Activated CD4-positive, alpha-beta T cell treated with anti-CD3 and anti-CD28 coated beads, Interleukin-2, amount 50 U/mL, for 48 hours (primary cell): Measurements from ENCODE around the gene PFKP.
"Not testable (repeated sequence)": the region's sequence is repeated elsewhere in the genome, so short reads cannot be mapped to it uniquely, and the experiment has no call there.

Source experiments
- DNase-seq, 2 experiments: peaks; one replicate each; pipeline ENCODE4 v3.0.0-alpha.2; 2020

Gene PFKP

DNA sequence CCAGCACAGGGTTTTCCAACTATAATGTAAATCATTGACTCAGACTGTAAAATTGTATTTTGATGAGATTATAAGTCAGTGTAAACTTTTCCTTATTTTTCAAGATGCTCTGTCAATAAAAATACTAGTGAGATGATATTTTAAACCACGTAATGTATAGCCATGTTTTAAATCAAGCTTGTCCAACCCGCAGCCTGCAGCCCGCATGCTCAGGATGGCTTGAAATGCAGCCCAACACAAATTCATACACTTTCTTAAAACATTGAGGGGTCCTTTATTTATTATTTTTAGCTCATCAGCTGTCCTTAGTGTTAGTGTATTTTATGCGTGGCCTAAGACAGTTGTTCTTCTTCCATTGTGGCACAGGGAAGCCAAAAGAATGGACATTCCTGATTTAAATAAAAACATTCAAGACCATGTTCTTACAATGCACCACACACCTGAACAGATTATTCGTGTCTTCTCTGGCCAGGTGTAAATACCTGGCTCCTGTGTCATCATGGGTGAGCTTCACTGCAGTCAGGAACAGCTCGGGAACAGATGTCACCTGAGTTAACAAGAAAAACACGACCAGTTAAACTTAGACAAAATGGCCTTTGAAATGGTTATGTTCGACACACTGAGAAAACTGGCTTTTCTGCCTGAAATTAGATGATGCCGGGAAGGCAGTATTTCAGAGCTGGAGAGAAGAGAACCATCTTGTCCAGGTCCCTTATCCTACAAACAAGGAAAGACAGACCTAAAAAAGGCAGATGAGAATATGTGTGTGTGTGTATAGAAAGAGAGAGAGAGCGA, 99.3 kb downstream of the PFKP start:
- DNase-seq = no peak

- DNase-seq = no peak
Observed at GRCh38 chr10:3167611-3168330, 100.4 kb downstream of the PFKP start.

- no peak for DNase-seq
Observed at GRCh38 chr10:3169271-3169670, 101.9 kb downstream of the PFKP start.

- DNase-seq = no peak
Observed at GRCh38 chr10:3169673-3170072, 102.3 kb downstream of the PFKP start.

- not testable (repeated sequence) for DNase-seq
Observed at GRCh38 chr10:3171488-3171887, 104.1 kb downstream of the PFKP start.

DNA sequence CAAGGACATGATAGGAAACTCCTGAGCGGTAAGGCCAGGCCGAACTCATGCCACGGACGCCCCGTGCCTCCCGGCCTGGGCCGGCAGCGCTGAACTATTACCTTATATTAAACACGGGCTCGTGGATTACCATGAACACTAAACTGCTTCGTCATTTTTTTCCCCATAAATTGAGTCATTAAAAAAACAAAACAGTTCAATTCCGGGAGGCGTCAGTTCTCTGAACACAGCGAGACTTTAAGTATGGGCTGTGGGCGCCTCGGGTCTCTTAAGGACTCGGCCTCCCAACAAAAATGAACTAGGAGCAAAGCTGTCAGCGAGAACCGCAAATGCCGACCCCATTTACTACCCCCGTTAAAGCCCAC, 104.7 kb downstream of the PFKP start:
- DNase-seq = peak; percentile 52 to 55

DNA sequence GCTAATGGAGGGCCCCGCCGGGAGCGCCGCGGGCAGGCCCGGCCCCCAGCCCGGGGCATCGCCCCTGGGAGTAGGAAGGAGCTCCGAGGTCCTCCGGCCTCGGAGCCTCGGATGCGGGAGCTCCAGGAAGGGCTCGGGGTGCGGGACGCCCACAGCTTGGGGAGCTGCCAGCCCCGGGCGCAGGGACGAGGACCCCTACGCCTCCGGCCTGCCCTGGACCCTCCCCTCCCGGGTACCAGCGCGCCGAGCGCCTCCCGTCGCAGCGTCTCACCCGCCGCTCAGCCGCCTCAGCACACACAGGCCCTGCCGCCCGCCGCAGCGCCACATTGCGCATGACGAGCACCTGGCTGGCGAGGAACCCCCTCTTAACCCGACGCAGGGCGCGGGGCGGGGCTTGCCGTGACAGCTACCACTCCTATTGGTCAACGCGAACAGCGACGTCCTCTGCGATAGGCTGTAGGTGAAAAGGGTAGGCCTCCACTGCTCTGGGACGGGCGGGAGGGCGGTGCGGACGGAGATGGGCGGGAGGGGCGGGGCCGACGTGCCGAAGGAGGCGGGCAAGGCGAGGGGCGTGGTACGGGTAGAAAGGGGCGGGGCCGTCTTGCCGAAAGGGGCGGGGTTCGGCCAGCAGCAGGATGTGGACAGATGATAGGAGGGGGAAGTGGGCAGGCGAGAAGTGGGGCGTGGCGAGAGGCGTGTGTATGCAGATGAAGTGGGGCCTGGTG, 105.3 kb downstream of the PFKP start, which contains the start of gene PITRM1:
Gene PITRM1 (minus strand): TSS at position 337 of the 725 bp plus-strand sequence. CDS start 10 bp downstream, at position 327.
- peak; percentile 98 to 99 for DNase-seq

- no peak for DNase-seq
Observed at GRCh38 chr10:3173171-3173878, 106.0 kb downstream of the PFKP start.

GRCh38 chr10:3178042-3178441, 110.7 kb downstream of the PFKP start:
- DNase-seq = no peak

DNA sequence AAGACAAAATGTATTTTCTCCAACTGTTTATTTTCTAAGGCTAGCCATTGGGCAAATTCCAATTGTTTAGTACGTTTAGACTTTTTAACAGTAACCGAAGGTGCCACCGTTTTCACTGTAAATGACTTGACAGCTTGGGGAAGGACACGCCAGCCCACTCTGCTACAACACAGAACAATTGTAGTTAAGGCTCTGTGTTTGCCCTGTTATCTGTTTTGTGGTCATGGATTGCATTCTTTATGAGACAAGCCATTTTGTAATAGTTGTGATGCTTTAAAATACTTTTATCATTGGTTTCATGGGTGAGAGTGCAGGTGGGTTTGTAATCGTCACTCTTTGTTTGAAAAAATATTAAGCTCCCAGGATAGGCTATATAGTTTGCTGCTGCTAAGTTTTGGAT, 111.8 kb downstream of the PFKP start:
- no peak for DNase-seq

GRCh38 chr10:3180355-3181025, 113.1 kb downstream of the PFKP start:
- DNase-seq = no peak

DNA sequence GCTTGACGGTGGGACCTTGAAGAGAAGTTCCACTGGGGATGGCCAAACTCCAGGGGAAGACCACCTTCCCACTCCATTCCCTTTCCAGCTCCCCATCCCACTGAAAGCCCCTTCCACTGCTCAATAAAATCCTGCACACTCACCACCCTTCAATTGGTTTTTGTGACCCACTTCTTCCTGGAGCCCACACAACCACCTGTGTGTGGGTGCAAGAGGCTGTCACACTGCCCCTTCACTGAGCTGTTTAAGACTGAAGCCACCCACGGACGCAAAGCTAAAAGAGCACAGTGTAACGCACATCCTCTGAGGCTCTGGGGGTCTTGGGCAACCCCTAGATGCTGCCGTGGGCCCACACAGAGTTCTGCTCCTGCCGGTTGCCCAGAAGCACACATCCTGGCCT, 118.0 kb downstream of the PFKP start:
- no peak for DNase-seq

GRCh38 chr10:3186368-3186767, 119.0 kb downstream of the PFKP start:
- peak; percentile 36 to 57 for DNase-seq
